ENCODE data around the gene DMAP1. TPM values are rescaled to one million over a fixed set of nuclear protein-coding genes. Genes with fewer than 3 reads are reported as not detected.

Gene DMAP1
- polyA plus RNA-seq, 1 donor (not counting 4 experiments of a cell fraction or from before 2014, with no cell fraction given), result 27.2 TPM

DNA sequence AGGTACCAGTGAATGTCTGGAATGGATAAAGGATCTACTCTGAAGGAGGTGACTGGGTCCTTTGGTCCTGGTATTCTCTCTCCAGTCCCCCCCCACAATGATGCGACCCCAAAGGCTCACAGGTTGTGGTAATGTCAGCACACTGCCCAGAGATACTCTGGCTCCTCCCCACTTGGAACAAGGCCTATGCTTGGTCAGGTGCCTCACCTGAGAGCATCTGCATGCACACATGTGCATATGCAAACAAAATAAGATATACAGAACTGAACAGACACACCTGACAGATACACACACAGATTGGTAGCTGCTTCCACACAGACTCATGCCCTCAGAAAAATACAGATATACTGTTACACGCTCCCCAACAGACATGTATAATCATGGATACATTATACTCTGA is 33.5 kb downstream of the DMAP1 start:
- peaks cover 16% of the 10 kb centered on the region for H3K4me1 ChIP-seq (ENCODE audit: control insufficient read depth, extremely low read depth, insufficient read depth, low read length)
- peaks cover 3 to 5% of the 10 kb centered on the region in 2 experiments for H3K36me3 ChIP-seq (ENCODE audit: control insufficient read depth in 2 of 2, extremely low read depth in 1 of 2, insufficient read depth in 2 of 2, low read length in 2 of 2)
- H3K9me1 ChIP-seq (ENCODE audit: control insufficient read depth, extremely low read depth, insufficient read depth, low read length), result peaks cover 2% of the 10 kb centered on the region
- H3K9me3 ChIP-seq (ENCODE audit: control insufficient read depth, low read depth, low read length), result no peaks in the 10 kb centered on the region
- H3K4me2 ChIP-seq (ENCODE audit: control insufficient read depth, extremely low read depth, insufficient read depth, low read depth, low read length), result no peak overlapping the region
- no peak overlapping the region for H2AFZ ChIP-seq (ENCODE audit: control insufficient read depth, low read length)
- H3K79me2 ChIP-seq (ENCODE audit: control insufficient read depth, insufficient read depth, low read length), result no peaks in the 10 kb centered on the region
- no peak for DNase-seq (ENCODE audit: low read depth, low spot score)
- no peak overlapping the region for H3K27ac ChIP-seq (ENCODE audit: control insufficient read depth, insufficient read depth, low read length)
- no peak overlapping the region for H3K9ac ChIP-seq (ENCODE audit: control insufficient read depth, extremely low read depth, insufficient read depth, low read length)
- no peak overlapping the region for H3K4me3 ChIP-seq (ENCODE audit: control insufficient read depth in 2 of 3, extremely low read depth in 1 of 3, insufficient read depth in 2 of 3, low read depth in 1 of 3, low read length in 3 of 3)
- H4K20me1 ChIP-seq (ENCODE audit: control insufficient read depth, extremely low read depth, insufficient read depth, low read length), result peaks cover 2% of the 10 kb centered on the region
- TF ChIP-seq EZH2 (IDR thresholded peaks at IDR 0.05; ENCODE audit: low read length), result no peak
- TF ChIP-seq, protein P1, sequence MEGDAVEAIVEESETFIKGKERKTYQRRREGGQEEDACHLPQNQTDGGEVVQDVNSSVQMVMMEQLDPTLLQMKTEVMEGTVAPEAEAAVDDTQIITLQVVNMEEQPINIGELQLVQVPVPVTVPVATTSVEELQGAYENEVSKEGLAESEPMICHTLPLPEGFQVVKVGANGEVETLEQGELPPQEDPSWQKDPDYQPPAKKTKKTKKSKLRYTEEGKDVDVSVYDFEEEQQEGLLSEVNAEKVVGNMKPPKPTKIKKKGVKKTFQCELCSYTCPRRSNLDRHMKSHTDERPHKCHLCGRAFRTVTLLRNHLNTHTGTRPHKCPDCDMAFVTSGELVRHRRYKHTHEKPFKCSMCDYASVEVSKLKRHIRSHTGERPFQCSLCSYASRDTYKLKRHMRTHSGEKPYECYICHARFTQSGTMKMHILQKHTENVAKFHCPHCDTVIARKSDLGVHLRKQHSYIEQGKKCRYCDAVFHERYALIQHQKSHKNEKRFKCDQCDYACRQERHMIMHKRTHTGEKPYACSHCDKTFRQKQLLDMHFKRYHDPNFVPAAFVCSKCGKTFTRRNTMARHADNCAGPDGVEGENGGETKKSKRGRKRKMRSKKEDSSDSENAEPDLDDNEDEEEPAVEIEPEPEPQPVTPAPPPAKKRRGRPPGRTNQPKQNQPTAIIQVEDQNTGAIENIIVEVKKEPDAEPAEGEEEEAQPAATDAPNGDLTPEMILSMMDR (optimal IDR thresholded peaks at IDR 0.05 in 1 of 3, IDR thresholded peaks at IDR 0.05 in 1 of 3, conservative IDR thresholded peaks at IDR 0.05 in 1 of 3; ENCODE audit: extremely low read depth in 1 of 3, insufficient read depth in 2 of 3, low read length in 3 of 3), result no peak
- FAIRE-seq, result no peak
- dilution Hi-C loops (cut with MboI; ENCODE audit: extremely low pct_ligation_motif_present, low sequenced_read_pairs), result no loop called here
- no peaks in the 10 kb centered on the region for H3K27me3 ChIP-seq (ENCODE audit: control insufficient read depth, extremely low read depth, insufficient read depth, low read length)

DNA sequence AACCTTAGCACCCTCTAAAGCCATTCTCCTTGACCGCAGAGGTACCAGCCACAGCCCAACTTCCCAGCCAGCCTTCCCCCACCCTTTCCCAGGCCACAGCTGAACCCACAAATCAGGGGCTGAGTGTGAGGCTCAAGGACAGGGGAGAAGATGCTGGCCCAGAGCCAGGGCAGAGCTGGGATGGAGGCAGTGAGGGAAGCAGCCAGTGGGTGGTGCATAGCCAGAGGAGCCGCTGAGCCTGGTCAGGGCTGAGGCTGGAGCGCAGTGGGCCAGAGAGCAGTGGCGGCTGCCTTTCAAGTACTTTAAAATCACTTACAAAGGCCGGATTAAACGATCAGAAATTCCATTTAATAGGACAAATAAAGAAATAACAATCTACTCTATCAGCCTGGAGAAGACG is 36.3 kb downstream of the DMAP1 start:
- FAIRE-seq, result no peak

More for the DNA sequence above, 36.3 kb downstream of the DMAP1 start:
- TF ChIP-seq, protein P1 (optimal IDR thresholded peaks at IDR 0.05 in 1 of 3, IDR thresholded peaks at IDR 0.05 in 1 of 3, conservative IDR thresholded peaks at IDR 0.05 in 1 of 3; ENCODE audit: extremely low read depth in 1 of 3, insufficient read depth in 2 of 3, low read length in 3 of 3), result no peak
- no peak for TF ChIP-seq EZH2 (IDR thresholded peaks at IDR 0.05; ENCODE audit: low read length)
- dilution Hi-C loops (cut with MboI; ENCODE audit: extremely low pct_ligation_motif_present, low sequenced_read_pairs), result no loop called here
- no peak overlapping the region for H3K4me2 ChIP-seq (ENCODE audit: control insufficient read depth, extremely low read depth, insufficient read depth, low read depth, low read length)
- no peak for DNase-seq (ENCODE audit: low read depth, low spot score)
- H3K4me1 ChIP-seq (ENCODE audit: control insufficient read depth, extremely low read depth, insufficient read depth, low read length), result peaks cover 16% of the 10 kb centered on the region
- H3K79me2 ChIP-seq (ENCODE audit: control insufficient read depth, insufficient read depth, low read length), result no peaks in the 10 kb centered on the region
- peaks cover 0 to 2% of the 10 kb centered on the region in 2 experiments for H3K36me3 ChIP-seq (ENCODE audit: control insufficient read depth in 2 of 2, extremely low read depth in 1 of 2, insufficient read depth in 2 of 2, low read length in 2 of 2)
- H4K20me1 ChIP-seq (ENCODE audit: control insufficient read depth, extremely low read depth, insufficient read depth, low read length), result peaks cover 3% of the 10 kb centered on the region
- H3K9me1 ChIP-seq (ENCODE audit: control insufficient read depth, extremely low read depth, insufficient read depth, low read length), result peaks cover 2% of the 10 kb centered on the region
- H2AFZ ChIP-seq (ENCODE audit: control insufficient read depth, low read length), result no peak overlapping the region
- H3K4me3 ChIP-seq (ENCODE audit: control insufficient read depth in 2 of 3, extremely low read depth in 1 of 3, insufficient read depth in 2 of 3, low read depth in 1 of 3, low read length in 3 of 3), result no peak overlapping the region
- H3K27me3 ChIP-seq (ENCODE audit: control insufficient read depth, extremely low read depth, insufficient read depth, low read length), result no peaks in the 10 kb centered on the region
- H3K27ac ChIP-seq (ENCODE audit: control insufficient read depth, insufficient read depth, low read length), result no peak overlapping the region
- no peaks in the 10 kb centered on the region for H3K9me3 ChIP-seq (ENCODE audit: control insufficient read depth, low read depth, low read length)
- no peak overlapping the region for H3K9ac ChIP-seq (ENCODE audit: control insufficient read depth, extremely low read depth, insufficient read depth, low read length)
